BJ (cell line): ENCODE data around the gene ZSCAN31. TPM values are rescaled to one million over a fixed set of nuclear protein-coding genes. Genes with fewer than 3 reads are reported as not detected.
"Not testable (repeated sequence)": the region's sequence is repeated elsewhere in the genome, so short reads cannot be mapped to it uniquely, and the experiment has no call there.

Experiments used
- CTCF ChIA-PET: fragments of 350-600 bp; formaldehyde crosslinking; extraction: SDS; loops from one replicate; lab custom pipeline; 2021; ENCODE audit warnings: antibody characterized with exemption, inconsistent platforms; lab: Yijun Ruan, JAX
- POLR2A ChIA-PET: fragments of 300-600 bp; sonication (Branson Sonifier 250); formaldehyde crosslinking; extraction: SDS; loops from one replicate; lab custom pipeline; 2021; ENCODE audit warnings: antibody characterized with exemption; lab: Charles Lee
- DNase-seq: peaks from one replicate; pipeline ENCODE4 v3.0.0-alpha.2; 2011; ENCODE audit warnings: low read depth
- H3K27me3 ChIP-seq: 2 replicates; pipeline ENCODE4 v1.6.0; 2011; ENCODE audit warnings: low read length; ENCODE audit not compliant: control insufficient read depth, insufficient read depth
- H3K36me3 ChIP-seq: 2 replicates; pipeline ENCODE4 v1.5.1; 2011; ENCODE audit warnings: low read length; ENCODE audit not compliant: control insufficient read depth, insufficient read depth
- H3K4me3 ChIP-seq: 2 replicates; pipeline ENCODE4 v1.5.1; 2011; ENCODE audit warnings: low read depth, mild to moderate bottlenecking, control low read depth, low read length
- CTCF ChIP-seq: IDR thresholded peaks from 2 replicates; pipeline ENCODE4 v1.5.1; 2011; ENCODE audit warnings: low read depth, mild to moderate bottlenecking, control low read depth, inconsistent platforms, low read length, moderate library complexity; ENCODE audit not compliant: insufficient read depth
- polyA plus RNA-seq: library from polyadenylated mRNA; depleted of rRNA; stranded (reverse); fragments of >200 nt; gene quantifications from 2 replicates; pipeline ENCODE4 v1.2.3, GENCODE V29; 2011

ZSCAN31 gene
- polyA plus RNA-seq, 1 experiment = 1.7 TPM

- no peaks in the 10 kb centered on the region for H3K27me3 ChIP-seq
- CTCF ChIA-PET = interaction anchor here (0.8 kb wide), 1 partner anchor 14 kb away, joined by 3 read pairs; no protein-coding TSS in a partner anchor
- POLR2A ChIA-PET = no interaction called here
Measured at GRCh38 chr6:28370440-28370839, 34.5 kb upstream of the ZSCAN31 start.

GRCh38 chr6:28369463-28369862, 33.5 kb upstream of the ZSCAN31 start:
- ChIA-PET CTCF (no interaction called here), POLR2A (no interaction called here)
- peaks cover 7% of the 10 kb centered on the region for H3K36me3 ChIP-seq
- H3K4me3 ChIP-seq = no peak overlapping the region
- no peaks in the 10 kb centered on the region for H3K27me3 ChIP-seq
- no peak for TF ChIP-seq CTCF
- no peak for DNase-seq

More at GRCh38 chr6:28370440-28370839, 34.5 kb upstream of the ZSCAN31 start:
- TF ChIP-seq CTCF = no peak
- H3K4me3 ChIP-seq = no peak overlapping the region
- no peak for DNase-seq
- H3K36me3 ChIP-seq = peaks cover 4% of the 10 kb centered on the region

GRCh38 chr6:28368522-28368921, 32.6 kb upstream of the ZSCAN31 start:
- TF ChIP-seq CTCF = no peak
- CTCF ChIA-PET = no interaction called here
- no peaks in the 10 kb centered on the region for H3K27me3 ChIP-seq
- POLR2A ChIA-PET = no interaction called here
- H3K36me3 ChIP-seq = peaks cover 7% of the 10 kb centered on the region
- no peak overlapping the region for H3K4me3 ChIP-seq
- DNase-seq = no peak

GRCh38 chr6:28365590-28365989, 29.6 kb upstream of the ZSCAN31 start:
- H3K27me3 ChIP-seq, H3K4me3 ChIP-seq, DNase-seq, POLR2A ChIA-PET: not testable (repeated sequence)
- CTCF ChIA-PET = interaction anchor here (1.8 to 2.9 kb wide), 2 partner anchors 10 to 16 kb away, joined by 3 to 14 read pairs; no protein-coding TSS in a partner anchor
- H3K36me3 ChIP-seq = peaks cover 10% of the 10 kb centered on the region

- no peak for DNase-seq
- Histone ChIP-seq H3K4me3 (no peak overlapping the region), H3K36me3 (peaks cover 12% of the 10 kb centered on the region), H3K27me3 (no peaks in the 10 kb centered on the region)
- TF ChIP-seq CTCF = no peak
- ChIA-PET POLR2A (no interaction called here), CTCF (no interaction called here)
Measured at GRCh38 chr6:28360961-28361360, 25.0 kb upstream of the ZSCAN31 start.

GRCh38 chr6:28359562-28359961, 23.6 kb upstream of the ZSCAN31 start:
- H3K4me3 ChIP-seq, H3K27me3 ChIP-seq, H3K36me3 ChIP-seq, POLR2A ChIA-PET, DNase-seq: not testable (repeated sequence)
- CTCF ChIA-PET = interaction anchor here (1.0 kb wide), 2 partner anchors 23 to 464 kb away, joined by 3 to 4 read pairs; no protein-coding TSS in a partner anchor
